Lower lobe of right lung (tissue), 2 donors: ENCODE results near the gene HSPA8. TPM values are rescaled to one million over a fixed set of nuclear protein-coding genes. Genes with fewer than 3 reads are reported as not detected.

Experiments used
- ATAC-seq, 2 donors: fragments of 200-7000 bp; cut with Tn5 transposase; one replicate each; pipeline ENCODE4 v1.9.1; 2020 to 2022; ENCODE audit warnings: mild to moderate bottlenecking in 2 of 2, moderate library complexity in 2 of 2
- DNase-seq: peaks from one replicate; pipeline ENCODE4 v3.0.0-alpha.2; 2020
- H3K27ac ChIP-seq: fragments of 200-600 bp; one replicate; pipeline ENCODE4 v1.8.0; 2022
- H3K27me3 ChIP-seq: fragments of 200-600 bp; one replicate; pipeline ENCODE4 v1.8.0; 2022; ENCODE audit warnings: low read depth
- H3K36me3 ChIP-seq: fragments of 200-600 bp; one replicate; pipeline ENCODE4 v1.8.0; 2022; ENCODE audit warnings: mild to moderate bottlenecking
- H3K4me1 ChIP-seq: fragments of 200-600 bp; one replicate; pipeline ENCODE4 v1.8.0; 2022
- H3K4me3 ChIP-seq: fragments of 200-600 bp; one replicate; pipeline ENCODE4 v1.8.0; 2022; ENCODE audit warnings: mild to moderate bottlenecking
- H3K9me3 ChIP-seq: fragments of 200-600 bp; one replicate; pipeline ENCODE4 v1.8.0; 2022
- intact Hi-C: fragments of 100-400 bp; cut with DNase I; formaldehyde crosslinking; loops from one replicate; pipeline ENCODE4 v1.11.0; 2022
- total RNA-seq: library from RNA; stranded (reverse); fragmentation: NEBNext Ultra II Directional; extraction: Animal tissue kit (Norgen Biotek cat#: 25700); gene quantifications from one replicate; pipeline ENCODE4 v1.2.1, GENCODE V29; 2021
- TF ChIP-seq, protein P1 (sequence below): fragments of 200-600 bp; IDR thresholded peaks from one replicate; pipeline ENCODE4 v1.8.0; 2022; ENCODE audit warnings: antibody characterized with exemption, mild to moderate bottlenecking
- donor health status: DM: no; HTN: yes; CAD: no; lungs with severe emphysema.

HSPA8 gene
- total RNA-seq, 1 donor from 2014 or later = 1,001 TPM

DNA sequence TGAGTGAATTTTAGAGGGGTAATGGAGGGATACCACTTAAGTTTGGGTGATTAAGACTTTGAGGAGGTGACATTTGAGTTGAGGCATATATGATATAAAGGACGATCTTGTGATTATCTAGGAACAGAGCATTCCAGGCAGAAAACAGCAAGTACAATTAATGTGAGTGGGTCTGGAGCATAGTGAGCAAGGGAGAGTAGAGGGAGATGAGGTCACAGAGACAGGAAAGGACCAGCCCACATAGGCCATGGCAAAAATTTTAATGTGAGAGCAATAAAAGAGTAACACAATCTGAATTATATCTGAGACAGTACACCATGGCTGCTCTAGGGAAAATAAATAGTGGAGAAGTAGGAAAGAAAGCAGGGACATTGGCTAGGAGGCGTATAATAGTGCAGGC, 14.5 kb upstream of the HSPA8 start:
- DNase-seq (no peak), ATAC-seq (no peak)
- H3K36me3 ChIP-seq = no peaks in the 10 kb centered on the region
- intact Hi-C loops = no loop called here
- no peak overlapping the region for H3K27ac ChIP-seq
- H3K4me1 ChIP-seq = no peaks in the 10 kb centered on the region
- TF ChIP-seq, protein P1, sequence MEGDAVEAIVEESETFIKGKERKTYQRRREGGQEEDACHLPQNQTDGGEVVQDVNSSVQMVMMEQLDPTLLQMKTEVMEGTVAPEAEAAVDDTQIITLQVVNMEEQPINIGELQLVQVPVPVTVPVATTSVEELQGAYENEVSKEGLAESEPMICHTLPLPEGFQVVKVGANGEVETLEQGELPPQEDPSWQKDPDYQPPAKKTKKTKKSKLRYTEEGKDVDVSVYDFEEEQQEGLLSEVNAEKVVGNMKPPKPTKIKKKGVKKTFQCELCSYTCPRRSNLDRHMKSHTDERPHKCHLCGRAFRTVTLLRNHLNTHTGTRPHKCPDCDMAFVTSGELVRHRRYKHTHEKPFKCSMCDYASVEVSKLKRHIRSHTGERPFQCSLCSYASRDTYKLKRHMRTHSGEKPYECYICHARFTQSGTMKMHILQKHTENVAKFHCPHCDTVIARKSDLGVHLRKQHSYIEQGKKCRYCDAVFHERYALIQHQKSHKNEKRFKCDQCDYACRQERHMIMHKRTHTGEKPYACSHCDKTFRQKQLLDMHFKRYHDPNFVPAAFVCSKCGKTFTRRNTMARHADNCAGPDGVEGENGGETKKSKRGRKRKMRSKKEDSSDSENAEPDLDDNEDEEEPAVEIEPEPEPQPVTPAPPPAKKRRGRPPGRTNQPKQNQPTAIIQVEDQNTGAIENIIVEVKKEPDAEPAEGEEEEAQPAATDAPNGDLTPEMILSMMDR = no peak
- H3K27me3 ChIP-seq = no peaks in the 10 kb centered on the region
- H3K9me3 ChIP-seq = no peaks in the 10 kb centered on the region
- H3K4me3 ChIP-seq = no peak overlapping the region

DNA sequence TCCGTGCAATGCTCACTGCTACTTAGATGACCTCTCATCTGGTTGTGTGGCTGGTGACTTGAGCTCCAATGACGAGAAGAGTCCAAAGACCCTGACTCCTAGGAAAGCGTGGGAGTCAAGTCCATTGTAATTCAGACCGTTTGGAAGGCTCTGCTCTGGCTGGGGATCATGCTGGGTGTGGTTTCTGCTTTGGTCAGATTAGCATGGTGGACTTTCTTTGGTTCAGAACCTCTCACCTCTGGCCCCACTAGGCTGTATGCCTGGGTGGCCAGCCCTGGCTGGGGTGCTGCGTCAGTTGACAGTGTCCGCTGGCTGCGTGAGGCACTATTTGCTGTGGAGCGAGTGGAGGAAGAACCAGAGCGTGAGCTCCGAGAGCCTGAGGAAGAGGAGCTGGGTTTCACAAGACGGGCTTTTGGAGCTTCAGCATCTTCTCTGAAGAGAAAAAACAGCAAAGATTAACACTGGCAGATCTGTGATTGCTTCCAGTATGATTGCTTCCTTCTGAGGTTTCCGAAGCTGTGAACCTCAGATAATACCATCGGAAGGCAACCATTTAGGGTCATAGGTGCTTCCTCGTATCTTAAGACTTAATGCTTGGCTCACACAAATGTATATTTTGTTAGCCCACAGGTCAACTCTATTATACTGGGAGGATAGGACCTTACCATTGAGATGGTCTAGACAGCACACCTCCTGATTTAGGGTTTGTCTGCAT, 11.6 kb upstream of the HSPA8 start:
- no peaks in the 10 kb centered on the region for H3K9me3 ChIP-seq
- H3K4me1 ChIP-seq = peaks cover 15% of the 10 kb centered on the region
- DNase-seq (no peak), ATAC-seq (no peak)
- intact Hi-C loops = no loop called here
- H3K36me3 ChIP-seq = no peaks in the 10 kb centered on the region
- no peaks in the 10 kb centered on the region for H3K27me3 ChIP-seq
- H3K27ac ChIP-seq = no peak overlapping the region
- no peak overlapping the region for H3K4me3 ChIP-seq
- TF ChIP-seq, protein P1 = no peak

DNA sequence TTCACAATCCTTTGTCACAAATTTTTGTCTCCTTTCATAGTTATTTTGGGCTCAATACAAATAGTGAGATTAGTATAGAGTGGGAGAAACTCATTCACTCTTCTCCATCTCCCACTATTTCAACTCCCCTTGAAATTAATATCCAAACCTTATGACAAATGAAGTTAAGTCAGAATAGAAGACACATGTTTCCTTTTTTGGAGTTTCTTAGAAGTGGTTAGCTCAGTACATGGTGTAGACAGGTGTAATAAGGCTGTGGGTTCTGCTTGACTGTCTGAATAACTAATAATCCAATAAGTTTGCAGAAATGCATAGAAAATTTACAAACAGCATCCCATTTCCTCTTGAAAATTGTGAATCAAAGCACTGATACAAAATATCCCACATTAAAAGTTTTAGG, 10.8 kb upstream of the HSPA8 start:
- no peak for DNase-seq
- H3K4me3 ChIP-seq = no peak overlapping the region
- peaks cover 15% of the 10 kb centered on the region for H3K4me1 ChIP-seq
- no peaks in the 10 kb centered on the region for H3K9me3 ChIP-seq
- TF ChIP-seq, protein P1 = no peak
- H3K36me3 ChIP-seq = no peaks in the 10 kb centered on the region
- intact Hi-C loops = no loop called here
- no peak for ATAC-seq
- no peak overlapping the region for H3K27ac ChIP-seq
- H3K27me3 ChIP-seq = no peaks in the 10 kb centered on the region

DNA sequence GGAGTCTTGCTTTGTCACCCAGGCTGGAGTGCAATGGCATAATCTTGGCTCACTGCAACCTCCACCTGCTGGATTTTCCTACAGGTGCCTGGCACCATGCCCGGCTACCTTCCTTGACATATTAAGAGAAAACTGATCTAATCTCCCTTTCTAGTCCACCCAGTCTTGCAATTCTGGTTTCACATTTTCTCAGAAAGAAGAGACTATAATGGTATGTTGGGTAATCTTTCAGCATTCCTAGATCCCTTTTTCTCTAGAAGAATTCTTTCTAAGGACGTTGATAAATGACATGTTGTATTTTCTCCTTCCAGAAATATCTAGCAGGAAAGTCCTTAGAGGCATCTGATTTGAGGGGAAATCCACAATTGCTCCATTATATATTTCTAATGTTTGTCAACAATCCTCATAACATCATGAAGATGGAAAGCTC, 10.4 kb upstream of the HSPA8 start:
- Histone ChIP-seq H3K4me1 (peaks cover 15% of the 10 kb centered on the region), H3K4me3 (no peak overlapping the region), H3K27me3 (no peaks in the 10 kb centered on the region), H3K9me3 (no peaks in the 10 kb centered on the region), H3K27ac (no peak overlapping the region), H3K36me3 (no peaks in the 10 kb centered on the region)
- intact Hi-C loops = no loop called here
- ATAC-seq = no peak
- TF ChIP-seq, protein P1 = no peak
- no peak for DNase-seq

DNA sequence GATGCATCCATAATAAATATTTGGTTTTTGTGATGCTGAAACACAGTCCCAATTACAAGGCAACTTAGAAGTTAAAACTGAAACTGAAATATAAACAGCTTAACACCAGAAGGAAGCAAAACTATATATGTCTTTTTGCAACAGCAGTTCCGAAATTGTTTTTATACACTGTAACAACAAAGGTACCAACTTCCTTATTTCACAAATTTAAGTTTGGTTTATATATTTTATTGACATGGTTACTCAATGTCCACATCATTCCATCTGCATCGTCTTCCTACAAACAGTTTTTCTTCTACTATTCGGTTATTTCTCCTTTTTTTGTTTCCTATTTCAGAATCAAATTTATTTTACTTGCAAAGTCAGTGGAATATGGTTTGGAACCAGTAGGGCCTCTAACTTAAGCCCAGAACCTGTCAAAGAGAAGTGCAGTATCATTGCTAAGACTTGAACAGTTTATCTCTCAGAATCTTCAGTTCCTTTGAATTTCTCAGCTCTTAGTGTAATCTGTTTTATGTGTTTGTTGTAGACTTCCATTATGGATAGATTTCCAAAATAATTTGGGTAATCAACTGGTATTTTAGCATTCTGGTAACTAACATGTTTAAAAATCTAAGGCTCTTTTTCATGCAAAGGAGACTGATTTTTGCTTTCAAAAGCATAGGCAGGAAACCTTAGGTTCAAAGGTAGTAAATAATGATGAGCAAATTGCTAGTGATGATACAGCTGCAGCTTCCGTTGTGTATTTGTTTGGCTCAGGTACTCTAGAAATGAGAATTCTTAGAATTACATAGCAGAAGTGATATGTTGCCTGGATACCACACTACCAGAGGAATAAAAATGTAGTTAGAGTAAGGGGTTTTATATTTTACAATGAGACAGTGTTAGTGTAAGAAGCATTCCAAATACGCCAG, 8.2 kb upstream of the HSPA8 start:
- Histone ChIP-seq H3K36me3 (no peaks in the 10 kb centered on the region), H3K4me3 (peak overlapping the region; percentile 24), H3K9me3 (no peaks in the 10 kb centered on the region), H3K27me3 (no peaks in the 10 kb centered on the region), H3K27ac (peak overlapping the region; percentile 57), H3K4me1 (peaks cover 19% of the 10 kb centered on the region)
- intact Hi-C loops = no loop called here
- TF ChIP-seq, protein P1 = no peak
- ATAC-seq (peak; percentile 51 to 61), DNase-seq (no peak)
